Neutrophil (primary cell): ENCODE measurements around the gene MTOR.

Experiments used
- H3K27ac ChIP-seq: fragments of 200-600 bp; sonication (generic); 2 replicates; pipeline ENCODE4 v1.5.1; 2016; ENCODE audit warnings: mild to moderate bottlenecking, moderate library complexity
- H3K27me3 ChIP-seq: fragments of 200-600 bp; sonication (generic); 2 replicates; pipeline ENCODE4 v1.6.0; 2016; ENCODE audit warnings: mild to moderate bottlenecking
- H3K36me3 ChIP-seq: fragments of 200-600 bp; sonication (generic); 2 replicates; pipeline ENCODE4 v1.5.1; 2017
- H3K4me1 ChIP-seq, 2 experiments: fragments of 200-600 bp in 1 of 2; sonication (generic) in 1 of 2; 1 replicate in 1 of 2; 2 replicates in 1 of 2; pipeline versions ENCODE4 v1.5.1 to v1.6.1; 2013 to 2016; ENCODE audit warnings: low read depth in 1 of 2, low read length in 1 of 2, mild to moderate bottlenecking in 1 of 2, moderate library complexity in 1 of 2; ENCODE audit not compliant: control insufficient read depth in 1 of 2, insufficient read depth in 1 of 2
- H3K4me3 ChIP-seq, 2 experiments: fragments of 200-600 bp in 1 of 2; sonication (generic) in 1 of 2; 1 replicate in 1 of 2; 2 replicates in 1 of 2; pipeline ENCODE4 v1.5.1; 2013 to 2016; ENCODE audit warnings: low read depth in 1 of 2, low read length in 1 of 2, mild to moderate bottlenecking in 1 of 2, moderate library complexity in 1 of 2
- H3K9me3 ChIP-seq: fragments of 200-600 bp; sonication (generic); 2 replicates; pipeline ENCODE4 v1.5.1; 2016
- TF ChIP-seq, protein P1 (sequence below): fragments of 200-600 bp; sonication (generic); IDR thresholded peaks from 2 replicates; pipeline ENCODE4 v1.5.1; 2016; ENCODE audit warnings: antibody characterized with exemption

Gene MTOR

DNA sequence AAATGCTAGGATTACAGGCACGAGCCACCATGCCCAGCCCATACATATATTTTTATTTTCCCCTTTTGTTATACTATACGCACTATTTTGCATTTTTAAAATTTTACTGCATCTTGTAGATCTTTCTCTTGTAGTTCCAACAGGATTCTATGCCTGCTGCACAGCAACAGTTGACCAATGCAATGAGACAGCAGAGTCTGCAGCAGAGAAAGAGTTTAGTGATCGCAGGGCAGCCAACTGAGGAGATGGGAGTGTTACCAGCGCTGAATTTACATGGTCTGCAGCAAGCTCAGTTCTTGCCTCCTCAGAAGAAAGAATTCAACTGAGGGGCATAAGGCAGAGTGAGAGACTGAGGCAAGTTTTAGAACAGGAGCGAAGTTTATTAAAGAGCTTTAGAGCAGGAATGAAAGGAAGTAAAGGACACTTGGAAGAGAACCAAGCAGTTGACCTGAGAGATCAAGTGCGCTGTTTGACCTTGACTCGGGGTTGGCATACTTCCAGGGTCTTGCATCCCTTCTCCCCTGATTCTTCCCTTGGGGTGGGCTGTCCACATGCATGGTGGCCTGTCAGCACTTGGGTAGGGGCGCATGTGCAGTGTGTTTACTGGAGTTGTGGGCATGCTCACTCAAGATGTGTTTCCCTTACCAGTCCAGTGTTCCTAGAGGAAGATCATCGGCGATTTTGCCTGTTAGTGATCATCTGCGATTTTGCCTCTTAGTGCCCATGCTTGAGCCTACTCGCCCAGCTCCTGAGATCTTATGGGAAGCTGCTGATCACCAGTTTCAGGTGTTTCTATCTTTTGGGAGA lies 4.1 kb upstream of the MTOR start:
- no peaks in the 10 kb centered on the region for H3K9me3 ChIP-seq
- peaks cover 12 to 13% of the 10 kb centered on the region in 2 experiments for H3K4me1 ChIP-seq
- no peaks in the 10 kb centered on the region for H3K36me3 ChIP-seq
- H3K27me3 ChIP-seq: peaks cover 13% of the 10 kb centered on the region
- H3K27ac ChIP-seq: no peak overlapping the region
- TF ChIP-seq, protein P1, sequence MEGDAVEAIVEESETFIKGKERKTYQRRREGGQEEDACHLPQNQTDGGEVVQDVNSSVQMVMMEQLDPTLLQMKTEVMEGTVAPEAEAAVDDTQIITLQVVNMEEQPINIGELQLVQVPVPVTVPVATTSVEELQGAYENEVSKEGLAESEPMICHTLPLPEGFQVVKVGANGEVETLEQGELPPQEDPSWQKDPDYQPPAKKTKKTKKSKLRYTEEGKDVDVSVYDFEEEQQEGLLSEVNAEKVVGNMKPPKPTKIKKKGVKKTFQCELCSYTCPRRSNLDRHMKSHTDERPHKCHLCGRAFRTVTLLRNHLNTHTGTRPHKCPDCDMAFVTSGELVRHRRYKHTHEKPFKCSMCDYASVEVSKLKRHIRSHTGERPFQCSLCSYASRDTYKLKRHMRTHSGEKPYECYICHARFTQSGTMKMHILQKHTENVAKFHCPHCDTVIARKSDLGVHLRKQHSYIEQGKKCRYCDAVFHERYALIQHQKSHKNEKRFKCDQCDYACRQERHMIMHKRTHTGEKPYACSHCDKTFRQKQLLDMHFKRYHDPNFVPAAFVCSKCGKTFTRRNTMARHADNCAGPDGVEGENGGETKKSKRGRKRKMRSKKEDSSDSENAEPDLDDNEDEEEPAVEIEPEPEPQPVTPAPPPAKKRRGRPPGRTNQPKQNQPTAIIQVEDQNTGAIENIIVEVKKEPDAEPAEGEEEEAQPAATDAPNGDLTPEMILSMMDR: no peak
- no peak overlapping the region for H3K4me3 ChIP-seq

DNA sequence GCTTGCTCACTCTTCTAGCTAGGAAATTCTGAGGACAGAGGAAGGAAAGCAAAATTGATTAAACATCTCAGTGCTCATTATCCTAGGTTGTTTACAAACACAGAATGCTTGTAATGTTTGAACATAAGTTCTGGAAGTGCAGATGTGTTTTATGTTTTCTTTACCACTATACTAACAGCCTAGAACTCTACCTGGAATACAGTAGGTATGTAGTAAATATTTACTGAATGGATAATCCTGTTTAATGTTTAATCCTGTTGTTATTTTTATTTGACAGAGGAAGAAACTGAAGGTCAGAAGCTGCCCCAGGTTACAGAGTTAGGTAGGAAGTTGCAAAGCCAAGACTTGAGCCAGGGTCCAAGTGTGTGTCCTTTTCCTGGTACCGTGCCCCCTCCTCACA lies 6.1 kb downstream of the MTOR start:
- Histone ChIP-seq H3K4me1 (peaks cover 0 to under 1% of the 10 kb centered on the region in 2 experiments), H3K36me3 (peaks cover 82% of the 10 kb centered on the region), H3K9me3 (no peaks in the 10 kb centered on the region), H3K27me3 (no peaks in the 10 kb centered on the region), H3K27ac (no peak overlapping the region), H3K4me3 (no peak overlapping the region)
- TF ChIP-seq, protein P1: no peak

DNA sequence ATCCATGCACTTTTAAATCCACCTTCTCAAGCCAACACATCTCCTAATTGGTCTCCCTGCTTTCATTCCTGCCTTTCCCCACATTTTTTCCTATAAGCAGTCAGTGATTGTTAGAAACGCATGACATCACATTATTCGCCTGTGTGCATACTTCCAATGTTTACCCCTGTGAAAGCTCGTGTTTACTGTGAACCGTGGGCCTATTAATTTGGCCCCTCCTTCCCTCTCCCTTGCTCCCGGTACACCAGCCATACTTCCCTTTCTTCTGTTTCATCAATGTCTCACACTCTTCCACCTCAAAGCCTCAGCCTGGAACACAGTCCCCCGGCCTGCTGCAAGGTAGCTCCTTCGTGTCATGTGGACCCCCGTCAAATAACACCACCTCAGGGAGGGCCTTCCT lies 9.1 kb downstream of the MTOR start:
- no peaks in the 10 kb centered on the region for H3K27me3 ChIP-seq
- no peaks in the 10 kb centered on the region for H3K4me1 ChIP-seq
- H3K27ac ChIP-seq: no peak overlapping the region
- no peak overlapping the region for H3K4me3 ChIP-seq
- peaks cover 80% of the 10 kb centered on the region for H3K36me3 ChIP-seq
- no peaks in the 10 kb centered on the region for H3K9me3 ChIP-seq
- TF ChIP-seq, protein P1: no peak

DNA sequence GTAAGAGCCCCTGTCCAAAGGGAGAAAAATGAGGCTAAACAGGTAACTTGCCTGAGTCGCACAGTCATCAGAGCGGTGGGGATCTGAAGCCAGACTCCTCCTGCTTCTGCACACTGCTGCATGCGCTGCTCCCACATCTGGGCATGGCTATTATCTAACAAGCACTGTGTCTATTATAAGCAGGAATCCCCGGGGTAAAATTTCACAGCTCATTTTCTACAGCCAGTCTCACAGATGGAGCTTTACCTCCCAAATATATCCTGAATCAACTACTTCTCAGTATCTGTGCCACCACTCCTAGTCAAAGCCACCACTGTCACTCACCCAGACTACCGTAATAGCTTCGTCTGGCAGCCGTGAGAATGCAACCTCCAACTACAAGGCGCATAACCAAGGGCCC lies 9.8 kb downstream of the MTOR start:
- H3K27me3 ChIP-seq: no peaks in the 10 kb centered on the region
- no peaks in the 10 kb centered on the region for H3K9me3 ChIP-seq
- no peaks in the 10 kb centered on the region for H3K4me1 ChIP-seq
- H3K4me3 ChIP-seq: no peak overlapping the region
- peaks cover 80% of the 10 kb centered on the region for H3K36me3 ChIP-seq
- H3K27ac ChIP-seq: no peak overlapping the region
- TF ChIP-seq, protein P1: no peak

DNA sequence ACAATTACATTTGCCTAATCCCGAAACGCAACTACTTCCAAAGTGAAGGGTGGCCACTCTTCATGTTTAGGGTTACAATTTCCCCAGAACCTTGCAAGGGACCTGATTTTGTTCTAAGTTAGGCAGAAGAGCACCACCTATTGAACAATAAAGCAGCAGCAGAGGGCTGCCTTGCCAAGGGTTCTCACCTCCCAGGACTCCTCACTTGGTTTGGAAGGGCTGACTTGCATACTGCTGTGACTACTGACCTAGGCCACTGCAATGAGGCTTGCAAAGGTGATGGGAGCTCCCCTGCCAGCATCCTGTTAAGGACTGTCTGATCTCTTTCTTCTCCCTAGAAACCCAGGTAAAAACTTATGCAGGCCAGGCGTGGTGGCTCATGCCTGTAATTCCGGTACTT lies 14.2 kb downstream of the MTOR start:
- H3K4me3 ChIP-seq: no peak overlapping the region
- TF ChIP-seq, protein P1: no peak
- no peak overlapping the region for H3K27ac ChIP-seq
- no peaks in the 10 kb centered on the region for H3K4me1 ChIP-seq
- peaks cover 77% of the 10 kb centered on the region for H3K36me3 ChIP-seq
- no peaks in the 10 kb centered on the region for H3K27me3 ChIP-seq
- no peaks in the 10 kb centered on the region for H3K9me3 ChIP-seq
